ENCODE measurements around the gene PHLDA1.

DNA sequence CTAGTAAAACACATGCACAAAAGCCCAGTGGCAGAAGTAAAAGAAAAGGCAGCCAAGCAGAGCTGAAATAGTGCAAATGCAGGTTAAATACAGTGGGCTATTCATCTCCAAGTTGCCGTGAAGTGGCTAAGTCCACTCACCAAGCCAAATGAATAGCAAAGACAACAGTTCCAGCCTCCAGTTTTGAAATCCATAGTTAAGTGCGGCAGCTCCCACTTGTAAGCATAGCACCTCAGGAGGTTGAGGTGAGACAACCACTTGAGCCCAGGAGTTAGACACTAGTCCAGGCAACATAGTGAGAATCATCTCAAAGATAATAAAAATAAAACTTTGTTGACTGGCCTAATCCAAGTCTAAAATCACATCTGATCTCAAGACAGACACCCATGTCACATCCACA lies 9.8 kb upstream of the PHLDA1 start:
- TF ChIP-seq, protein P1, sequence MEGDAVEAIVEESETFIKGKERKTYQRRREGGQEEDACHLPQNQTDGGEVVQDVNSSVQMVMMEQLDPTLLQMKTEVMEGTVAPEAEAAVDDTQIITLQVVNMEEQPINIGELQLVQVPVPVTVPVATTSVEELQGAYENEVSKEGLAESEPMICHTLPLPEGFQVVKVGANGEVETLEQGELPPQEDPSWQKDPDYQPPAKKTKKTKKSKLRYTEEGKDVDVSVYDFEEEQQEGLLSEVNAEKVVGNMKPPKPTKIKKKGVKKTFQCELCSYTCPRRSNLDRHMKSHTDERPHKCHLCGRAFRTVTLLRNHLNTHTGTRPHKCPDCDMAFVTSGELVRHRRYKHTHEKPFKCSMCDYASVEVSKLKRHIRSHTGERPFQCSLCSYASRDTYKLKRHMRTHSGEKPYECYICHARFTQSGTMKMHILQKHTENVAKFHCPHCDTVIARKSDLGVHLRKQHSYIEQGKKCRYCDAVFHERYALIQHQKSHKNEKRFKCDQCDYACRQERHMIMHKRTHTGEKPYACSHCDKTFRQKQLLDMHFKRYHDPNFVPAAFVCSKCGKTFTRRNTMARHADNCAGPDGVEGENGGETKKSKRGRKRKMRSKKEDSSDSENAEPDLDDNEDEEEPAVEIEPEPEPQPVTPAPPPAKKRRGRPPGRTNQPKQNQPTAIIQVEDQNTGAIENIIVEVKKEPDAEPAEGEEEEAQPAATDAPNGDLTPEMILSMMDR (IDR thresholded peaks at IDR 0.05), result no peak
- no peak for TF ChIP-seq POLR2A (IDR thresholded peaks at IDR 0.05)

All from uterus (tissue), 2 donors.